Kidney (tissue), 14 donors: Measurements from ENCODE around the gene RHBDL1. TPM values are rescaled to one million over a fixed set of nuclear protein-coding genes. Genes with fewer than 3 reads are reported as not detected.

Source experiments
- DNase-seq, 5 donors: peaks; one replicate each; pipeline ENCODE4 v3.0.0-alpha.2; 2013 to 2020
- FAIRE-seq: peaks from 2 replicates; lab custom pipeline; 2012; peaks lifted over from hg19 to GRCh38; lab: Jason Lieb, UNC
- H3K27ac ChIP-seq, 2 donors: one replicate each; pipeline ENCODE4 v1.7.0; 2013; ENCODE audit warnings: low read depth in 2 of 2, low read length in 2 of 2, inconsistent platforms in 1 of 2
- H3K27me3 ChIP-seq: one replicate; pipeline ENCODE4 v1.7.1; 2013; ENCODE audit warnings: low read length, inconsistent platforms; ENCODE audit not compliant: control insufficient read depth, insufficient read depth
- H3K36me3 ChIP-seq, 3 donors: one replicate each; pipeline versions ENCODE4 v1.7.0 to v1.7.1; 2013; ENCODE audit warnings: low read length in 3 of 3, control low read depth in 1 of 3, inconsistent platforms in 1 of 3; ENCODE audit not compliant: insufficient read depth in 3 of 3, control insufficient read depth in 2 of 3
- H3K4me1 ChIP-seq, 3 donors: one replicate each; pipeline versions ENCODE4 v1.7.0 to v1.7.1; 2013; ENCODE audit warnings: low read length in 3 of 3, inconsistent platforms in 1 of 3, low read depth in 1 of 3; ENCODE audit not compliant: control insufficient read depth in 2 of 3, insufficient read depth in 2 of 3
- H3K4me3 ChIP-seq, 3 donors: one replicate each; pipeline versions ENCODE4 v1.7.0 to v1.8.1; 2013; ENCODE audit warnings: low read length in 3 of 3, control low read depth in 1 of 3, inconsistent platforms in 1 of 3
- H3K9ac ChIP-seq, 3 donors: one replicate each; pipeline versions ENCODE4 v1.7.0 to v1.7.1; 2013; ENCODE audit warnings: low read length in 3 of 3, control low read depth in 1 of 3, inconsistent platforms in 1 of 3
- H3K9me3 ChIP-seq, 3 donors: one replicate each; pipeline versions ENCODE4 v1.7.0 to v1.7.1; 2013; ENCODE audit warnings: low read length in 3 of 3, control low read depth in 1 of 3, inconsistent platforms in 1 of 3; ENCODE audit not compliant: control insufficient read depth in 2 of 3, insufficient read depth in 1 of 3
- CTCF ChIP-seq: IDR thresholded peaks from 3 replicates; pipeline ENCODE4 v1.5.1; 2012; ENCODE audit warnings: mild to moderate bottlenecking, moderate library complexity, borderline replicate concordance; ENCODE audit not compliant: insufficient read depth; ENCODE audit errors: extremely low read depth
- intact Hi-C: fragments of 100-400 bp; cut with DNase I; formaldehyde crosslinking; loops from one replicate; pipeline ENCODE4 v1.11.1; 2022
- polyA plus RNA-seq: library from polyadenylated mRNA; stranded (reverse); fragments of 350-450 nt; fragmentation: Illumina TruSeq; extraction: RNeasy Lipid Tissue Mini Kit (QIAGEN cat#74804); gene quantifications from one replicate; pipeline ENCODE4 v1.2.3, GENCODE V29; 2014; ENCODE audit warnings: low read depth, low replicate concordance; ENCODE audit not compliant: insufficient read depth
- total RNA-seq: library from RNA; stranded (reverse); fragmentation: NEBNext Ultra II Directional; extraction: Animal tissue kit (Norgen Biotek cat#: 25700); gene quantifications from one replicate; pipeline ENCODE4 v1.2.1, GENCODE V29; 2021
- donor health status: control.
- donor health status: control.
- donor health status: control.
- donor health status: control.
- donor health status: control.
- donor health status: DM: yes; HTN: yes; CAD: no.
- donor health status: Normal renal cell carcinoma (clear cell type).

Gene RHBDL1
- total and polyA plus RNA-seq, 2 donors from 2014 or later: 0.88 to 9.7 TPM

- peak in 4 of 5 donors; percentile 62 to 91 (median 76) for DNase-seq
- Histone ChIP-seq H3K27ac (no peak within 1 kb of the TSS), H3K36me3 (no peaks in the 10 kb centered on the region), H3K4me3 (peak within 1 kb of the TSS in 2 of 3 donors; percentile 29 to 43), H3K4me1 (peaks cover 0 to 13% (median 0%) of the 10 kb centered on the region in 3 donors), H3K9ac (peak within 1 kb of the TSS in 1 of 3 donors; percentile 19), H3K9me3 (no peaks in the 10 kb centered on the region), H3K27me3 (no peaks in the 10 kb centered on the region)
- no peak for TF ChIP-seq CTCF
- no peak for FAIRE-seq
- intact Hi-C loops: no loop called here
These were observed 51.2 kb downstream of the RHBDL1 start, which contains the start of the genes CCDC78 and HAGHL for GRCh38 chr16:726438-727290. Gene CCDC78, minus strand, starts transcription at chr16:726443. Its CDS starts 76 bp downstream, at chr16:726367. Gene HAGHL, plus strand, starts transcription at chr16:727106. Its CDS starts 404 bp downstream, at chr16:727510.

- FAIRE-seq: no peak
- Histone ChIP-seq H3K9me3 (no peaks in the 10 kb centered on the region), H3K36me3 (no peaks in the 10 kb centered on the region), H3K27ac (no peak overlapping the region), H3K4me3 (peak overlapping the region in 2 of 3 donors; percentile 29 to 43), H3K9ac (peak overlapping the region in 1 of 3 donors; percentile 19), H3K4me1 (peaks cover 0 to 10% (median 0%) of the 10 kb centered on the region in 3 donors), H3K27me3 (no peaks in the 10 kb centered on the region)
- DNase-seq: peak in 2 of 5 donors; percentile 79 to 83
- no peak for TF ChIP-seq CTCF
- intact Hi-C loops: no loop called here
These were observed 52.0 kb downstream of the RHBDL1 start for GRCh38 chr16:727291-727977.

Other genes starting within 250 kb of the RHBDL1 start
- gene CAPN15, start 148.0 kb upstream of the RHBDL1 start, total RNA-seq: 52.9 TPM
- 17.9 TPM for gene CAPN15, start 148.0 kb upstream of the RHBDL1 start, polyA plus RNA-seq
- gene PRR35, start 115.3 kb upstream of the RHBDL1 start, total RNA-seq: 1.8 TPM
- 24.4 TPM for gene PRR35, start 115.3 kb upstream of the RHBDL1 start, polyA plus RNA-seq
- 3.3 TPM for gene NHLRC4, start 108.7 kb upstream of the RHBDL1 start, total RNA-seq
- gene NHLRC4, start 108.7 kb upstream of the RHBDL1 start, polyA plus RNA-seq: 17.4 TPM
- gene PIGQ, start 105.7 kb upstream of the RHBDL1 start, total RNA-seq: 92.9 TPM
- 118 TPM for gene PIGQ, start 105.7 kb upstream of the RHBDL1 start, polyA plus RNA-seq
- gene RAB40C, start 85.6 kb upstream of the RHBDL1 start, total RNA-seq: 24.0 TPM
- 18.1 TPM for gene RAB40C, start 85.6 kb upstream of the RHBDL1 start, polyA plus RNA-seq
- gene WFIKKN1, start 44.7 kb upstream of the RHBDL1 start, total RNA-seq: 0.69 TPM
- gene WFIKKN1, start 44.7 kb upstream of the RHBDL1 start, polyA plus RNA-seq: 1.8 TPM
- gene METTL26, start 39.4 kb upstream of the RHBDL1 start, total RNA-seq: 44.2 TPM
- 183 TPM for gene METTL26, start 39.4 kb upstream of the RHBDL1 start, polyA plus RNA-seq
- 36.9 TPM for gene MCRIP2, start 33.8 kb upstream of the RHBDL1 start, total RNA-seq
- gene MCRIP2, start 33.8 kb upstream of the RHBDL1 start, polyA plus RNA-seq: 265 TPM
- gene WDR90, start 26.3 kb upstream of the RHBDL1 start, total RNA-seq: 51.6 TPM
- gene WDR90, start 26.3 kb upstream of the RHBDL1 start, polyA plus RNA-seq: 10.6 TPM
- gene RHOT2, start 7.5 kb upstream of the RHBDL1 start, total RNA-seq: 117 TPM
- gene RHOT2, start 7.5 kb upstream of the RHBDL1 start, polyA plus RNA-seq: 90.5 TPM
- gene STUB1, start 4.7 kb downstream of the RHBDL1 start, total RNA-seq: 92.9 TPM
- 218 TPM for gene STUB1, start 4.7 kb downstream of the RHBDL1 start, polyA plus RNA-seq
- gene JMJD8, start 8.7 kb downstream of the RHBDL1 start, total RNA-seq: 75.0 TPM
- 80.4 TPM for gene JMJD8, start 8.7 kb downstream of the RHBDL1 start, polyA plus RNA-seq
- gene WDR24, start 14.7 kb downstream of the RHBDL1 start, total RNA-seq: 11.8 TPM
- gene WDR24, start 14.7 kb downstream of the RHBDL1 start, polyA plus RNA-seq: 7.2 TPM
- 44.9 TPM for gene FBXL16, start 30.1 kb downstream of the RHBDL1 start, total RNA-seq
- 12.0 TPM for gene FBXL16, start 30.1 kb downstream of the RHBDL1 start, polyA plus RNA-seq
- gene METRN, start 39.4 kb downstream of the RHBDL1 start, total RNA-seq: 34.9 TPM
- gene METRN, start 39.4 kb downstream of the RHBDL1 start, polyA plus RNA-seq: 114 TPM
- gene ANTKMT, start 45.5 kb downstream of the RHBDL1 start, total RNA-seq: 44.1 TPM
- gene ANTKMT, start 45.5 kb downstream of the RHBDL1 start, polyA plus RNA-seq: 70.4 TPM
- gene CCDC78, start 50.8 kb downstream of the RHBDL1 start, total RNA-seq: 2.6 TPM
- gene CCDC78, start 50.8 kb downstream of the RHBDL1 start, polyA plus RNA-seq: 1.3 TPM
- gene HAGHL, start 51.4 kb downstream of the RHBDL1 start, total RNA-seq: 7.5 TPM
- 18.0 TPM for gene HAGHL, start 51.4 kb downstream of the RHBDL1 start, polyA plus RNA-seq
- gene CIAO3, start 65.3 kb downstream of the RHBDL1 start, total RNA-seq: 36.8 TPM
- gene CIAO3, start 65.3 kb downstream of the RHBDL1 start, polyA plus RNA-seq: 37.7 TPM
- 19.4 TPM for gene MSLN, start 85.1 kb downstream of the RHBDL1 start, total RNA-seq
- 3.7 TPM for gene MSLN, start 85.1 kb downstream of the RHBDL1 start, polyA plus RNA-seq
- 16.9 TPM for gene RPUSD1, start 112.7 kb downstream of the RHBDL1 start, total RNA-seq
- gene RPUSD1, start 112.7 kb downstream of the RHBDL1 start, polyA plus RNA-seq: 15.1 TPM
- 16.0 TPM for gene CHTF18, start 112.9 kb downstream of the RHBDL1 start, total RNA-seq
- gene CHTF18, start 112.9 kb downstream of the RHBDL1 start, polyA plus RNA-seq: 4.2 TPM
- not detected for gene GNG13, start 125.1 kb downstream of the RHBDL1 start, total RNA-seq
- gene GNG13, start 125.1 kb downstream of the RHBDL1 start, polyA plus RNA-seq: not detected